Measurements from ENCODE around the gene KCNJ5.

- no peak for TF ChIP-seq CTCF (IDR thresholded peaks at IDR 0.05; ENCODE audit: low read depth, low read length)
- no peak for TF ChIP-seq EZH2phosphoT487 (IDR thresholded peaks at IDR 0.05; ENCODE audit: low read depth)
These were observed 9.9 kb upstream of the KCNJ5 start for GRCh38 chr11:128881221-128881620.
